NOMO-1 treated with dmso at 0.1 percent for 144 hours (cell line): ENCODE measurements around the gene LYPD5.
"Not testable (repeated sequence)": the region's sequence is repeated elsewhere in the genome, so short reads cannot be mapped to it uniquely, and the experiment has no call there.

ENCODE experiments used
- DNase-seq: peaks from one replicate; lab custom pipeline; 2025; ENCODE audit not compliant: unreplicated experiment; lab: John Stamatoyannopoulos, UW

LYPD5 gene

GRCh38 chr19:43779147-43779819 lies 23.0 kb downstream of the LYPD5 start:
- no peak for DNase-seq

GRCh38 chr19:43778651-43779050 lies 23.6 kb downstream of the LYPD5 start:
- no peak for DNase-seq

- DNase-seq: peak; percentile 87
These were observed 25.0 kb downstream of the LYPD5 start for GRCh38 chr19:43777163-43777695.

- no peak for DNase-seq
These were observed 26.0 kb downstream of the LYPD5 start for GRCh38 chr19:43776286-43776685.

- no peak for DNase-seq
These were observed 26.9 kb downstream of the LYPD5 start for GRCh38 chr19:43775299-43775890.

GRCh38 chr19:43774940-43775258 lies 27.3 kb downstream of the LYPD5 start:
- DNase-seq: not testable (repeated sequence)

- DNase-seq: no peak
These were observed 27.9 kb downstream of the LYPD5 start for GRCh38 chr19:43774103-43774939.

GRCh38 chr19:43773725-43774102 lies 28.5 kb downstream of the LYPD5 start:
- DNase-seq: no peak

- no peak for DNase-seq
These were observed 33.0 kb downstream of the LYPD5 start for GRCh38 chr19:43769256-43769655.

- DNase-seq: peak; percentile 79
These were observed 33.8 kb downstream of the LYPD5 start for GRCh38 chr19:43768273-43769050.

- no peak for DNase-seq
These were observed 34.4 kb downstream of the LYPD5 start for GRCh38 chr19:43767818-43768217.

GRCh38 chr19:43767316-43767715 lies 34.9 kb downstream of the LYPD5 start:
- DNase-seq: no peak

GRCh38 chr19:43766755-43767043 lies 35.5 kb downstream of the LYPD5 start:
- no peak for DNase-seq

GRCh38 chr19:43765109-43765876 lies 37.0 kb downstream of the LYPD5 start:
- DNase-seq: peak; percentile 86

GRCh38 chr19:43764684-43765083 lies 37.6 kb downstream of the LYPD5 start:
- DNase-seq: not testable (repeated sequence)

- DNase-seq: no peak
These were observed 38.7 kb downstream of the LYPD5 start for GRCh38 chr19:43763473-43763939.

- DNase-seq: no peak
These were observed 39.4 kb downstream of the LYPD5 start for GRCh38 chr19:43762814-43763213.

GRCh38 chr19:43760941-43761340 lies 41.3 kb downstream of the LYPD5 start:
- DNase-seq: no peak

GRCh38 chr19:43759515-43759914 lies 42.7 kb downstream of the LYPD5 start:
- DNase-seq: no peak

- peak; percentile 83 for DNase-seq
These were observed 46.9 kb downstream of the LYPD5 start for GRCh38 chr19:43755256-43755801.
